Mammary epithelial cell (primary cell): Measurements from ENCODE around the gene SPATA31C1.

ENCODE experiments used
- EZH2 ChIP-seq: IDR thresholded peaks from 2 replicates; pipeline ENCODE4 v1.6.1; 2012; ENCODE audit warnings: low read length, inconsistent platforms, borderline replicate concordance
- TF ChIP-seq, protein P1 (sequence below), 2 donors: IDR thresholded peaks in 1 of 2; conservative IDR thresholded peaks in 1 of 2; 2 replicates each; pipeline ENCODE4 v1.5.1; 2011 to 2012; ENCODE audit warnings: inconsistent platforms in 2 of 2, low read length in 2 of 2, mild to moderate bottlenecking in 2 of 2, control low read depth in 1 of 2, low read depth in 1 of 2; ENCODE audit not compliant: insufficient read depth in 1 of 2; ENCODE audit errors: extremely low read depth in 1 of 2

- TF ChIP-seq, protein P1, sequence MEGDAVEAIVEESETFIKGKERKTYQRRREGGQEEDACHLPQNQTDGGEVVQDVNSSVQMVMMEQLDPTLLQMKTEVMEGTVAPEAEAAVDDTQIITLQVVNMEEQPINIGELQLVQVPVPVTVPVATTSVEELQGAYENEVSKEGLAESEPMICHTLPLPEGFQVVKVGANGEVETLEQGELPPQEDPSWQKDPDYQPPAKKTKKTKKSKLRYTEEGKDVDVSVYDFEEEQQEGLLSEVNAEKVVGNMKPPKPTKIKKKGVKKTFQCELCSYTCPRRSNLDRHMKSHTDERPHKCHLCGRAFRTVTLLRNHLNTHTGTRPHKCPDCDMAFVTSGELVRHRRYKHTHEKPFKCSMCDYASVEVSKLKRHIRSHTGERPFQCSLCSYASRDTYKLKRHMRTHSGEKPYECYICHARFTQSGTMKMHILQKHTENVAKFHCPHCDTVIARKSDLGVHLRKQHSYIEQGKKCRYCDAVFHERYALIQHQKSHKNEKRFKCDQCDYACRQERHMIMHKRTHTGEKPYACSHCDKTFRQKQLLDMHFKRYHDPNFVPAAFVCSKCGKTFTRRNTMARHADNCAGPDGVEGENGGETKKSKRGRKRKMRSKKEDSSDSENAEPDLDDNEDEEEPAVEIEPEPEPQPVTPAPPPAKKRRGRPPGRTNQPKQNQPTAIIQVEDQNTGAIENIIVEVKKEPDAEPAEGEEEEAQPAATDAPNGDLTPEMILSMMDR (conservative IDR thresholded peaks at IDR 0.05 in 1 of 2, IDR thresholded peaks at IDR 0.05 in 1 of 2; ENCODE audit: extremely low read depth in 1 of 2, insufficient read depth in 1 of 2, low read depth in 1 of 2, low read length in 2 of 2) = no peak
- TF ChIP-seq EZH2 = no peak
Measured at GRCh38 chr9:87944682-87945081, 26.9 kb downstream of the SPATA31C1 start.
